Stomach (tissue), 9 donors: Measurements from ENCODE around the gene FGF22. TPM values are rescaled to one million over a fixed set of nuclear protein-coding genes. Genes with fewer than 3 reads are reported as not detected.
A peak's percentile ranks its signal among the peaks of the same experiment; 100 is the strongest.

Experiments used
- DNase-seq, 2 donors: peaks; one replicate each; pipeline versions ENCODE4 v3.0.0 to v3.0.0-alpha.2; 2013 to 2019
- H3K27ac ChIP-seq, 5 donors: fragments of 200-600 bp in 4 of 5; sonication (generic) in 4 of 5; one replicate each; pipeline ENCODE4 v1.5.1; 2013 to 2019; ENCODE audit warnings: mild to moderate bottlenecking in 1 of 5, moderate library complexity in 1 of 5
- H3K27me3 ChIP-seq, 3 donors: fragments of 200-600 bp; sonication (generic); one replicate each; pipeline ENCODE4 v1.5.1; 2017 to 2019; ENCODE audit warnings: mixed run types in 1 of 3
- H3K36me3 ChIP-seq, 4 donors: fragments of 200-600 bp; sonication (generic); 1 replicate in 3 of 4; 2 replicates in 1 of 4; pipeline ENCODE4 v1.5.1; 2016 to 2019
- H3K4me1 ChIP-seq, 4 donors: fragments of 200-600 bp; sonication (generic); one replicate each; pipeline ENCODE4 v1.5.1; 2016 to 2019
- H3K4me3 ChIP-seq, 4 donors: fragments of 200-600 bp; sonication (generic) in 3 of 4; one replicate each; pipeline ENCODE4 v1.5.1; 2016 to 2019; ENCODE audit warnings: mild to moderate bottlenecking in 1 of 4
- H3K9me3 ChIP-seq, 4 donors: fragments of 200-600 bp; sonication (generic); one replicate each; pipeline ENCODE4 v1.5.1; 2016 to 2019
- CTCF ChIP-seq, 7 experiments: fragments of 450-650 bp in 4 of 7; fragments of 200-600 bp in 3 of 7; sonication (generic) in 3 of 7; IDR thresholded peaks; one replicate each; pipeline ENCODE4 v1.5.1; 2016 to 2019; ENCODE audit warnings: antibody characterized with exemption in 7 of 7, control low read depth in 2 of 7, mild to moderate bottlenecking in 1 of 7
- EP300 ChIP-seq: sonication (generic); formaldehyde crosslinking; IDR thresholded peaks from one replicate; pipeline ENCODE4 v1.6.1; 2017; ENCODE audit warnings: antibody characterized with exemption
- POLR2A ChIP-seq, 4 donors: fragments of 450-650 bp; IDR thresholded peaks; one replicate each; pipeline ENCODE4 v1.6.1; 2016; ENCODE audit warnings: antibody characterized with exemption in 4 of 4, control low read depth in 2 of 4, mild to moderate bottlenecking in 1 of 4, moderate library complexity in 1 of 4
- POLR2AphosphoS5 ChIP-seq, 3 donors: sonication (generic); formaldehyde crosslinking; IDR thresholded peaks; one replicate each; pipeline ENCODE4 v1.6.1; 2016; ENCODE audit warnings: antibody characterized with exemption in 3 of 3
- WGBS, 5 donors: extraction: QIAGEN DNeasy Blood & Tissue Kit in 3 of 5; methylation state at CpG; one replicate each; pipeline versions ENCODE4 v1.1.5 to v1.1.7; 2013 to 2018; 5-methylcytosine and 5-hydroxymethylcytosine counted together
- intact Hi-C: fragments of 100-400 bp; cut with DNase I; formaldehyde crosslinking; loops from one replicate; pipeline ENCODE4 v1.15.1; 2023; ENCODE audit warnings: low total_unique reads
- polyA plus RNA-seq, 3 donors: library from polyadenylated mRNA; stranded (reverse); fragments of 200-250 nt; gene quantifications; one replicate each; pipeline ENCODE4 v1.2.3, GENCODE V29; 2013
- total RNA-seq, 5 donors: library from RNA; depleted of rRNA; stranded (reverse); fragments of >200 nt; gene quantifications; one replicate each; pipeline versions ENCODE4 v1.1.0 to v1.2.3, GENCODE V29; 2014 to 2016
- donor health status: healthy with polysubstance abuse.
- donor health status: Bipolar disorder and iron deficiency.
- donor health status: healthy.

FGF22 gene
- total and polyA plus RNA-seq, 8 donors: 0.37 to 0.76 (median 0.46) TPM; not detected in 4

DNA sequence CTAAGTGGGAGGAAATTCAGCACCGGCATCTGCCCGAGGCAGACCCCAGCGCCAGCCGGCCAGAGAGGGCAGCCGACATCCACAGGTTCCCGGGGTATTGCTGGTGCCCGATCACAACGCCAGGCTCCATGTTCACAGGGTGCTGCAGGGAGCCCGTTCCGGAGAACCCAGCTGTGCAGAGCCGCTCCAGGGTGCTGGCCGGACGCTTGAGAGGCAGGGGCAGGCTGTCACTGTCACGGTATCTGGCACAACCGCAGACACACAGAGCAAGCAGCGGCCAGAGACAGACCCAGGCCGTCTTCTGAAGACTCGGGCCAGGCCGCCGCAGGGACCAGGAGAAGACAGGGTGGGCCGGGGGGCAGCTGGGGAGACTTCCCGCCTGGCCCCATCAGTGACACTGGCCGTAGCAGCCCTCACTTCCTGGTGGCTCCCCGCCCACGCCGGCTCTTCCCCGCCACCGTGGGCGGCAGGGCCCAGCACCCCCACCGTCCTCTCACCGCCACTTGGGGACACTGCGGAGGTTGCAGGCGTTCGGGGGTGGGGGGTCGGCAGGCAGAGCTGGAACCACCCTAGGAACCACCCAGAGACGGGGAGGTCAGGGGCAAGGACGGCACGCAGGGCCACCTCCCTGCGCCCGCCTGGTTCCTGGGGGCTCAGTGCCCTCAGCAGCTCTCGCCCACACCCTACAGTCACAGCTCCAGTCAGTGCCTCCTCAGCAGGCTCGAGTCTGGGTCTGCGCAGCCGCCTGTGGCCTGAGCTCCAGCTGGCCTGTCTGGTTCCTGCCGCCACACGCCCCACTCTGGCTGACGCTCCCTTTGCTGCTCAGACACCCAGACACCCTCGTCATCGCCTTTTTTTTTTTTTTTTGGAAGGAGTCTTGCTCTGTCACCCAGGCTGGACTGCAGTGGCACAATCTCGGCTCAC, 19.5 kb downstream of the FGF22 start:
- no peaks in the 10 kb centered on the region for H3K27me3 ChIP-seq
- no peak for TF ChIP-seq CTCF (IDR thresholded peaks at IDR 0.05)
- no peak for TF ChIP-seq EP300
- TF ChIP-seq POLR2A (IDR thresholded peaks at IDR 0.05): no peak
- TF ChIP-seq POLR2AphosphoS5 (IDR thresholded peaks at IDR 0.05): no peak
- H3K4me3 ChIP-seq: peak overlapping the region in 1 of 4 donors; percentile 13
- intact Hi-C loops: no loop called here
- no peaks in the 10 kb centered on the region for H3K9me3 ChIP-seq
- DNase-seq: peak; percentile 39 to 79
- peaks cover 55 to 82% (median 72%) of the 10 kb centered on the region in 4 donors for H3K4me1 ChIP-seq
- WGBS, 5 donors: 62 to 71% (median 65%) methylated on average over 30 to 50 of the region's 50 CpGs
- H3K27ac ChIP-seq: peak overlapping the region in 3 of 5 donors; percentile 94 to 96 (median 95)
- H3K36me3 ChIP-seq: peaks cover under 1 to 43% (median 35%) of the 10 kb centered on the region in 4 donors

DNA sequence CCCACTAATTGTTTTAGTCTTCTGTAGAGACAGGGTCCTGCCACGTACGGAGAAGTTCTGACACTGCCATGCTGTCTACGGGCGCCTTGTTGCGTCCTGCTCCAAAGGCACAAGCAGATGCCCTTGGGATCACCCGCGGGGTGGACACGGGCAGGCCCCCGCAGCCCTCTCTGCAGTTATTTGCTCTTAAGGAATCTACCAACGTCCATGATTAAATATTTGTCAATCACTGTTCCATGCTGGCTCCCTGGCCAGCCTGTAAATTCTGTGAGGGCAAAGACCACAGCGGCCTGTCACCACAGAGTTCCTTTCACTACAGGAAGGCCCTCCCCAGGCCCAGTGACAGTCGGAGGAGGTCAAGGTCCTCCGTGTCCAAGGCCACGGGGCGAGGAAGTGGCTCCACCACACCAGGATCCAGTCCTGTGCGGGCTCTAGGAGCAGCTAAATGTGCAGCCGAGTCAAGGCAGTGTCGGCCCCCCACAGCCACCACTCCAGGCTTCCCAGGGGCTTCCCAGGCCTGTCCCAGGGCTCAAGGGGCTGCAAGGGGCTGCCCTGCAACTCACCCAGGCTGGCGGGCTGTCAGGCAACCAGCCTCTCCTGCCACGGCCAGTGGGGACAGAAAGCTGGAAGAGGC, 21.2 kb downstream of the FGF22 start:
- H3K27me3 ChIP-seq: no peaks in the 10 kb centered on the region
- peaks cover 61 to 86% (median 78%) of the 10 kb centered on the region in 4 donors for H3K4me1 ChIP-seq
- intact Hi-C loops: no loop called here
- H3K27ac ChIP-seq: peak overlapping the region; percentile 93 to 96 (median 94)
- no peak for TF ChIP-seq POLR2AphosphoS5 (IDR thresholded peaks at IDR 0.05)
- no peak for TF ChIP-seq CTCF (IDR thresholded peaks at IDR 0.05)
- no peak for TF ChIP-seq POLR2A (IDR thresholded peaks at IDR 0.05)
- no peak for TF ChIP-seq EP300
- peak; percentile 52 to 57 for DNase-seq
- no peaks in the 10 kb centered on the region for H3K9me3 ChIP-seq
- H3K4me3 ChIP-seq: peak overlapping the region; percentile 90 to 100 (median 97)
- WGBS, 5 donors: 13 to 26% (median 15%) methylated on average over 3 to 20 of the region's 20 CpGs
- peaks cover 0 to 27% (median 22%) of the 10 kb centered on the region in 4 donors for H3K36me3 ChIP-seq

DNA sequence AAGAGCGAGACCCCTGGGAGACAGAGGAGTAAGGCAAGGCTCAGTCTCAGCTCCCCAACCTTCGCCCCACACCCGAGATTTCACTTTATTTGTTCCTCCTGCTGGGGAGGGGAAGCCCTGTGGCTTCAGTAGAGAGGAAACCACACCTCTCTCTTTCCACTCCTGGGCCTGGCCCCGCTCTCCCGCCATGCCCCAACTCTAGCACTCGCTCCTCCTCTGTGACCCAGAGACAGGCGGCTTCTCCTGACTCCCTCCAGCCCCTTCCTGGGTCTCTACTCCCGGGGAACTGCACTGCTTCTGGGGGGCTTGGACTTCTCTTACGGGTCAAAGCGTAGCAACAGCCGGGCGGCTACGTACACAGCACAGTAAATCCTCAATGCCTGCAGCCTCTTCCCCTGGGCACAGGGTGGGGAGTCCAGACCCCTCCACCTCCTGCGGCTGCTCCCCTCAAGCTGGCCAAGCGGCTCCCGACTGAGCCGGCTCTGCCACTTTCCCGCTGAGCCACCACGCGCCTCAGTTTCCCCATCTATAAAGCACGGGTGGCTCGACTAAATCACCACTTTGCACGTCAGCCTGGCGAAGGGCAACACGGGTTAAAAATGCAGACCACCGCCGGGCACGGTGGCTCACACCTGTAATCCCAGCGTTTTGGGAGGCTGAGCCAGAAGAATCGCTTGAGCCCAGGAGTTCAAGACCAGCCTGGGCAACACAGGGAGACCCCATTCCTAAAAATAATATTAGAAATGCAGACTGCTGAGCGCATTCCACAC, 21.9 kb downstream of the FGF22 start:
- Histone ChIP-seq H3K9me3 (no peaks in the 10 kb centered on the region), H3K27ac (peak overlapping the region; percentile 93 to 96 (median 94)), H3K4me3 (peak overlapping the region; percentile 90 to 100 (median 97)), H3K36me3 (peaks cover 0 to 22% (median 19%) of the 10 kb centered on the region in 4 donors), H3K27me3 (no peaks in the 10 kb centered on the region), H3K4me1 (peaks cover 61 to 79% (median 75%) of the 10 kb centered on the region in 4 donors)
- peak; percentile 60 to 75 for DNase-seq
- WGBS, 5 donors: 5 to 14% (median 8%) methylated on average over 23 to 31 of the region's 31 CpGs
- TF ChIP-seq EP300 (no peak), POLR2AphosphoS5 (IDR thresholded peaks at IDR 0.05) (peak in 2 of 3 donors; percentile 5 to 25), CTCF (IDR thresholded peaks at IDR 0.05) (no peak)
- intact Hi-C loops: no loop called here
